GM18951 (cell line): ENCODE results near the gene FOXP1.

Experiments used
- POLR2A ChIP-seq: IDR thresholded peaks from 4 replicates; pipeline ENCODE4 v1.6.1; 2011; ENCODE audit warnings: mild to moderate bottlenecking; ENCODE audit not compliant: insufficient read length, insufficient read depth; ENCODE audit errors: extremely low read depth
- in situ Hi-C: fragments of 300-500 bp; cut with MboI; formaldehyde crosslinking; loops from one replicate; pipeline ENCODE4 v1.12.0; 2022; ENCODE audit warnings: low sequenced_read_pairs, mixed read lengths, inconsistent platforms; ENCODE audit not compliant: unreplicated experiment

The FOXP1 gene

DNA sequence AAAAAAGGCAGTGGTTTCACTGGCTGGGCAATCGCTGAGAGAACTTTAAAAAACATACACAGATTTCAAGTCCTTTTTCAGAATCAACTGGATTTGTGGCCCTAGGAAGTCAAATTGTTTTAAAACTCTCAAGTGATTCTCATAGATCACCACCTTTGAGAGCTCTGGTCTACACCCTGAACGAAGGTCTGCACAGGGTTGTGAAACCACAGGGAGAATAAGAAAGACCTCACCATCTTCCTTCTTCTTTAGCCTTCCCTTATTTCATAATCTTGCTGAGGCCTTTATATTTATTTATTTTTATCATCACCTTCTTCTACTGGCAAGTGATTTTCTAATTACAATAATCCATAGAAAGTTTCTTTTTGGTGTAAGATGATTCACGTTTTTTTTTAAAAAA is 58.1 kb downstream of the FOXP1 start:
- no peak for TF ChIP-seq POLR2A
- in situ Hi-C loops: no loop called here

DNA sequence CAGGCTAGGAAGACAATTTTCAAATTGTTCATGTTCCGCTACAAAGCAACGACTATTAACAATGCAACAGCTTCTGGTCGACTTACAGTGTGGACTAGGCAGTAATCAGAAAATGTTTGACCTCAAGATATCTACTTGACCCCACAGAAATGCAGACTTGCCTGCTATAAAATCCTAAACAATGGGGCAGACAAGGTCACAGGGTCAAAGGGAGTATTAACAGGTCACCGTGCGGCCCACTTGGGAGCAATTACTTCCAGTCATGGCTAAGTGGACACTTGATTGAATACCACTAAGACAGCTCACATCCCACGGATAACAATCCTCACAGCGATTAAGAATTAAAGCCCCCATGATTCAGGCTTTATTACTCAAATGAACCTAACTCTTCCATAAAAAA is 58.9 kb downstream of the FOXP1 start:
- TF ChIP-seq POLR2A: no peak
- in situ Hi-C loops: no loop called here

DNA sequence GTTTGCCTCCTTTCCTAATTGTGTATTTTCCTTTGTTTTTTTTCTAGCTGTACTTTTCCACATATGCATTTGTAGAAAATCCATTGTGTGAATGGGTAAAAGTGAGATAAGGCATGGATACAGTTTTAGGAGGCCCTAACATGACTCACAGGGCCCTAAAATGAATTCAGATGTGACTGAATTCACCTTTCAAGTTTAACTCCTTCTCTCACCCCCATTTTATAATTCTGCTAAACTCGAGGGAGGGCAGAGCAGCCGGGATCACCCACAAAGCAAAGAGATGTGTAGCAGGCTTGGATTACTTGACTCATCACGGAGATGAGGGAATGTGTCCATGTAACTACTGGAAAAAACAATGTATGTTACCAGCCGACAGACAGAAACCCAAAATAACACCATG is 59.9 kb downstream of the FOXP1 start:
- in situ Hi-C loops: no loop called here

DNA sequence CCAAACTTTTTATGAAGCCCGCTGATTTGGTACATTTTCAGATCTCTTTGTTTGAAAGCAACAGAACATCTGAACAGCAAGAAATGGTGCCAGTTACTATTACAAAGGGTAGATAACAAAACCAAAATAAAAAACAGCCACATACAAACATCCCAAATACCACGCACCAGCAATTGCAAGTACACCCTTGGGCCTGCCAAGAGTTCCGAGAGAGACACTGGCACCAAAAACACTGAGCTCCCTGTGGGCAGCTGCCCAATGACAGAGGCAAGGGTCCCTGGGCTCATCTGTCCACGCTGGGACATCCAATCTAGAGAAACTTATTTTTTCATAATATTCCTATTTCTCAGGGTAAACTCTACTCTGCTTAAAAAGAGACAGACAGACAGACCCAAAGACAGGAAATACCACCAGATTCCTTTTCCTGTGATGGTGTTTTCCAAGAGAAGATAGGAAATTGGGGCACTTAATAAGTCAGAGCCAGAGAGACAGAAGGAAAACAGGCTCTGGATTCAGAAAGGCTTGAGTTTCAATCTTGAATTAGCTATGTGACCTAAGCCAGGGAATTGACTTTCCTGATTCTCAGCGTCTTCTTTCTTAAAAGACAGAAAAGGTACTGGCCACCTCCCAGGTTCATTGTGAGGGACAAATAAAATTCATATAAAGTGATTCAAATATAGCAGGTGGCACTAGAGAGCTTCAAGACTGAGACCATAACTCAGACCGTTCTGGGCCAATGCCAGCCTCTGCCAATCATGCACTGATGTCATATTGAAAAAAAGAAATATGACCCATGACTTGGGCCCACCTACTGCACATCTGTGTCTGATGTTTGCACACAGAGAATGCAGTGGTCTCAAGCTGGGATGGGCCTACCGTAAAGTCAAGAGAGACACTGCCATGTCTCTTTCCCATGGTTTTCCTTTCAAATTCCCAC is 61.3 kb downstream of the FOXP1 start:
- in situ Hi-C loops: no loop called here
- no peak for TF ChIP-seq POLR2A

More for the DNA sequence above, 59.9 kb downstream of the FOXP1 start:
- no peak for TF ChIP-seq POLR2A

DNA sequence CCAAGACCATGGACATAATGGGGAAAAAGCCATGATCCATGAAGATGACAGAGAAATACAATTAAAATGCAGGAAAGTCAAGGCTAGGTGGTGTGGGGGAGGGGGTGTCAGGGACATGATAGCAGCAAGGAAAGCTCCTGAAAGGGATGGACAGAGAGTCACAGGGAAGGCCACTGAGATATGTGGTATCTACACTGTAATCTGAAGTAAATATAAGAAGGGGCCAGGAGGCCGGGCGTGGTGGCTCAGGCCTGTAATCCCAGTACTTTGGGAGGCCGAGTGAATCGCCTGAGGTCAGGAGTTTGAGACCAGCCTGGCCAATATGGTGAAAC is 62.5 kb downstream of the FOXP1 start:
- TF ChIP-seq POLR2A: no peak
- in situ Hi-C loops: no loop called here

DNA sequence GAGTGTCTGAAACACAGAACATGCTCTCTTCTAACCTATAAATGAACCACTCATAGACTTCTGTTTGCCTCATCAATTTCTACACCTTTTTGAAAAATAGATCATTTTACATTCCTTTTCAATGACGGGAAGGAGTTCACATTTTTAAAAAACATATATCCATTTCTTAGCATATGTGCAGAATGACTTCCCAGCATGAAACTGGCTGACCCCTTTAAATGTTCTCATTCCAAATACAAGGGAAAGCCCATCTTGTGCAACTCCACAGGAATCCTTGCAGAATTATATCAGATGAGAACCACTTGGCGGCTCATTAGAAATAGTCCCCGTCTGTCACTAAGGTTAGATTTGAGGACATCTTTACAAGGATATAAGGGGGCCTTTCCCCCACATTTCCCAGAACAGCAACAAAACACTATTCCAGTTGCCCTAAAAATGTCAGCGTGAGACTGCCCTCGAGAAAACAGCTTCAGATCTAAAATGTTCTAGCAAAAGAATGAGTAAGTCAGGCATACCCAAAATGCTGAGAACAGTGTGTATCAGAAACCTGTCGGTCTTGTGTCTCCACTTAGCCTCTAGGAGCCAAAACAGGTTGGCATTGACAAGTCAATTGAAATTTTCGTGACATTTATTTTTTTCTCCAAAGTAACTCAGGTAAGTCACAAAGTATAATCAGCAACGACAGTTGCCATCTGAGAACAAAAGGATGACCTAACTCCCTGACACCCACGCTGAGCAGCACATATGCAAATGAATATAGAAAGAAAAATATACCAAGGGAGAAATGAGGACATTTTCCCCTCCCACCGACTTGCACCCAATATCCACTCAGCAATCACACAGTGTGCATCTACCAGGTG is 63.1 kb downstream of the FOXP1 start:
- in situ Hi-C loops: no loop called here
- TF ChIP-seq POLR2A: no peak

DNA sequence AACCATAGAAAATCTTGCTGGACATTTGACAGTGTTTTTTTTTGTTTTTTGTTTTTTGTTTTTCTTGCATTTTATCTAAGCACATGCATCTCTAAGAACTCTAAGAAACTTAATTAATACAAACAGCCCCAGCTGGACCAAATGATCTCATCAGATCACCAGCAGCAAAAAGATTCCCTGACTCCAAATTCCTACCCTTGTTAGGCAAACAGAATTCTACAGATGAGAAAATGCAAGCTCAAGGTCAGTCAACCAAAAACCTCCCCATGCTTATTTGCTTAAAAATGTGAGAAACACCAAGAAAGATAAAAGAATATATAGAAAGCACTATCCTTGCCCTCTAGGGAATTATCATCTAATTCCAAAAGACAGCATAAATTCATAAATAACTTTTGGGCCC is 65.4 kb downstream of the FOXP1 start:
- no peak for TF ChIP-seq POLR2A
- in situ Hi-C loops: no loop called here

DNA sequence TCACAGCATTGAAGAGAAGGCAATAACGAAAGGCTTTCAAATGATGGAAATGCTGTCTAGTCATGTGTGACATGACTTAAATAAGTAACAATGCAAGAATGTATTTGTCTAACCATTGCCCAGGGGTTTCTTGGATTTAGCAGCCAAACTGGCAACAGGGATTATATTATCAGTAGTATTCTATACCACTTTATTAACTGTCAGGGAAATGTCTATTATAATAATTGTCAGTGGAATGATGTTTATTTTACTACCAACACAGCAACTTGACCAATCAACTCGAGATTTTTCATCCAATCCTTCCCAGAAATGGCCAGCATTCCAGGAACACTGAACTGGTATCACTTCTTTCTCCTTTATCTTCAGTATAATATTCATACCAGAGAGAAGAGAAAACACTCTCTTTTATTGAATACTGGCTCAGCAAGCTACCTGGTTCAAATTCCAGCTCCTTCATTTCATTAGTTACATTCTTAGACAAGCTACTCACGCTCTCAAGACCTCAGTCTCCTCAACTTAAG is 66.2 kb downstream of the FOXP1 start:
- in situ Hi-C loops: no loop called here
- no peak for TF ChIP-seq POLR2A

DNA sequence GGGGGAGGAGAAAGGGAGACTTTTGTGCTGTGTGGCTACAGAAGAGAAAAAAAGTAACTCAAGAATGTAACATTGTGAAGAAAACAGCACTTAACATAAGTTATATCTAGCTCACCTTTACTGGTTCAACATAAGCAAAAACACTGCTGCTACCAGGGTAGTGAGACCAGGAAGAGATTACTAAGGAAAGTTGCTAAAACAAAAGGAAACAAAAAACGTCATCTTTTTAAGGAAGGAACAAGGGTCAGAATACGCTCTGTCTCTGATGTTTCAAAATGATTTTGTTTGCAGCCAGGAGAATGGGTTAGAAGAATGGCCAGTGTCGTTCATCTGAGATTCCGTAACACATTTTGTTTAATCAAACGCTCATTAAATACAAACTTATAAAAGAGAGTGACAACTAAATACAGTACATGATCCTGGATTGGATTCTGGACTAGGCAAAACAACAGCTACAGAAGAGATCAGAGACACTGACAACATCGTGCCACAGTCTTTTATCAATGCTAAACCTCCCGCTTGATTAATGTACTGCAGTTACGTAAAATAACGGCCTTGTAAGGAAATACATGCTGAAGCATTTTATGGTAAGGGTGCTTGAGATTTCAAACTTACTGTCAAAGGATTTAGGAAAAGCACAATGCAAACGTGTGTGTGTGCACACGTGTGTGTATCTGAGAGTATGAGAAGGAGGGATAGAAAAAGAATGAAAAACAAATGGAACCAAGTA is 67.7 kb downstream of the FOXP1 start:
- in situ Hi-C loops: no loop called here
- no peak for TF ChIP-seq POLR2A

DNA sequence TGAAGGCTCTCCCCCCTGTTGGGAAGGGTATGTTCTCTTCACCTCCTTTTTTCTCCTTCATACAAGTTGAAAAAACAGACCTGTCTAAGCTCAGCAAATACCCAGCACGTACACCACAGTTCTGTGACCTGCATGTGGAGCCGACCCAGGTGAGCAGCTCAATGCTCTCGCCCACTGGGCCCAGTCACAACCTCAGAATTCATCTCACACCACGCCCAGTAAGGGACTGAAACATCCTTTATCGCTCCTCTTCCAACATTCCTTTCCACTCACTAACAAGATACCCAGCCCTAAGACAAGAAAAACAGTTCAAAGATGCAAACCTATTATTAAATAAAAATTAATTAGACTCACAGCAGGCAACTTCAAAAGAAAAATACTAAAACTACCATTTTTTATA is 68.9 kb downstream of the FOXP1 start:
- in situ Hi-C loops: no loop called here
- no peak for TF ChIP-seq POLR2A

DNA sequence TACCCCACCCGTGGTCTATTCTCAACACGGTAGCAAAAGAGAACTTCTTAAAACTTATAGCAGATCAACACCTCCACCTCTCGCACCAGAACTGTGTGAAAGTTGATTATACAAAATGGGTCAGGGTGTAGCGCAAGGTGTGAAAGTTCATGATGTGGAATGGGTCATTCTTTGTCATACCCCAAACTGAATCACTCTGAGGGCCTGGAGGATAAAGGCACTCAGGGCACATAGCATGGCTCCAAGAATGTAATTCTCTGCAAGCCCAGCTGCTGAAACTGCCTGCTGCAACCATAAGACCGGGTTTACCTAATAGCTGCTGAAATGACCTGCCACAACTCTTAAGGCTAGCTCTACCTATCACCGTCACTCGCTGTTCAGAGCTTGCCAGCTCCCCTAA is 70.0 kb downstream of the FOXP1 start:
- no peak for TF ChIP-seq POLR2A
- in situ Hi-C loops: no loop called here

DNA sequence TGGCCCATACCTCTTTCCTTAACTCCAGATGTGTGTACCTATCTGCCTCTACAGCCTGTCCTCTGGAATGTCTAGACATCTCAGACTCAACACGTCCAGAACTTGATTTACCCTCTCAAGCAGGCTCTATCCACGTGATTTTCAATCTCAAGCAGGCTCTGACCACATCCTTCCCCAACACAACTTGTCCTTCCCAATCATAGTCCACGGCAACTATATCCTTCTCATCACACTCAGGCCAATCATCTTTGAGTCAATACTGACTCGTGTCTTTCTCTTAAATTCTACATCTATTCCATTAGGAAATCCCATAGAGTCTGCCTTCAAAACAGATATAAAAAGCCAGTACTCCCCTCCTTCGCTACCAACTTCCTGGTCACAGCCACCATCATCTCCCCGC is 70.4 kb downstream of the FOXP1 start:
- in situ Hi-C loops: no loop called here
- no peak for TF ChIP-seq POLR2A

DNA sequence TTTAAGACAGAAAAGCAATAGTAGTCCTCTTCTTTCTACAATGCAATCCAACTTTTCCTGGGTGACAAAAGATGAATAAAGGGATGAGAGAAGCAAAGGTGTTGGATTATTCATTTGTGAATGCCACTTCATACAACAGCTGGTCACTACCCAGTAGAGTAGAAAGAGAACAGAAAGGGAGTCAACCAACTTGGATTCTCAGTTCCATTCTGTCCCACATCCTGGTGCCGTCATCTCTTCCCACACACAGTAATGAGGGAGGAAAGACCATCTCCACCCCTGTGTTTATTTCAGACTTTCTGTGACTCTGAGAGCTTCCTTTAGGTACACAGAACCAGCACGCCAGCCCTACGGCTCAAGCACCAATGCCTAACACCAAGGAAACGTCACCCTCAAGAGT is 71.0 kb downstream of the FOXP1 start:
- TF ChIP-seq POLR2A: no peak
- in situ Hi-C loops: no loop called here
